Uterus (tissue), 2 donors: ENCODE results near the gene MYOZ3.

Source experiments
- CTCF ChIP-seq, 4 experiments: fragments of 200-600 bp in 2 of 4; fragments of 450-650 bp in 2 of 4; sonication (generic) in 2 of 4; IDR thresholded peaks; one replicate each; pipeline ENCODE4 v1.5.1; 2016 to 2019; ENCODE audit warnings: antibody characterized with exemption in 4 of 4, mild to moderate bottlenecking in 2 of 4, moderate library complexity in 1 of 4
- POLR2A ChIP-seq, 2 donors: fragments of 450-650 bp; IDR thresholded peaks; one replicate each; pipeline ENCODE4 v1.6.1; 2016; ENCODE audit warnings: antibody characterized with exemption in 2 of 2, mild to moderate bottlenecking in 1 of 2, moderate library complexity in 1 of 2

DNA sequence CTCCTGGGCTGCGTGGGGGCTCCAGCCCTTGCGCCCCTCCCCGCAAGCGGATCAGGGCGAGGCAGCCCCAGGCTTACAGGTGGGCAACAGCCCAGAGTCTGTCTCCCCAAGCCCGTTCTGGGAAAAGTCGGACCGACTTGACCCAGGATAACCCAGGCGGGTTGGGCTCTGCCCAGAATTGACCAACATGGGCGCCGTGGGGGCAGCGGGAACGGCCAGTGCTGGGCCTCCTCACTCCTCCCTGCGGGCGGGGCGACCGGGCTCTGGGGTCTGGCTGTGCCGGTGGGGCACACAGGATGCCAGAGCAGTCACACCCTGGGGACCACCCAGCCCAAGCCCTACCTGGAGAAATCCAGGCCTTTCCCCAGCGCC lies 35.9 kb upstream of the MYOZ3 start:
- no peak for TF ChIP-seq CTCF (IDR thresholded peaks at IDR 0.05)
- no peak for TF ChIP-seq POLR2A (IDR thresholded peaks at IDR 0.05)
